ENCODE data around the gene RPS2.

The RPS2 gene

DNA sequence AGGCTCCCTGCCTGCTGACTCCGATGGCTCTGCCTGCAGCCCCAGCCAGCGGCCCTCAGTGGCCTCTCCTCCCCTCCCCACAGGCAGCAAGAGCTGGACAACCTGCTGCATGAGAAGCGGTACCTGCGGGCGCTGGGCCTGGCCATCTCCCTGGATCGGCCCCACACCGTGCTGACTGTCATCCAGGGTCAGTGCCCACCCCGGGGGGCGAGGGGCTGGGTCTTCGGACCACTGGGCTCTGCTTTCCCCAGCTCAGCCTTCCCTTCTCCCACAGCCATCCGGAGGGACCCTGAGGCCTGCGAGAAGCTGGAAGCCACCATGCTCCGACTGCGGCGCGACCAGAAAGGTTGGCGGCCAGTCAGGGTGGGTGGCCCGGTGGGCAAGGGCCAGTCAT lies 13.2 kb upstream of the RPS2 start:
- H3K36me3 ChIP-seq (ENCODE audit: control insufficient read depth, insufficient read depth, low read length) = peaks cover 43% of the 10 kb centered on the region
- H3K9me3 ChIP-seq (ENCODE audit: control insufficient read depth, insufficient read depth, low read length) = no peaks in the 10 kb centered on the region
- H3K9ac ChIP-seq (ENCODE audit: low read depth, low read length) = no peak overlapping the region
- H3K4me3 ChIP-seq (ENCODE audit: low read depth, low read length) = no peak overlapping the region
- no peaks in the 10 kb centered on the region for H3K4me1 ChIP-seq (ENCODE audit: control insufficient read depth, insufficient read depth, low read length)
- H3K27me3 ChIP-seq (ENCODE audit: control insufficient read depth, insufficient read depth, low read length) = peaks cover 34% of the 10 kb centered on the region

- Histone ChIP-seq H3K4me3 (ENCODE audit: low read depth, low read length) (no peak overlapping the region), H3K36me3 (ENCODE audit: control insufficient read depth, insufficient read depth, low read length) (peaks cover 43% of the 10 kb centered on the region), H3K9me3 (ENCODE audit: control insufficient read depth, insufficient read depth, low read length) (no peaks in the 10 kb centered on the region), H3K27me3 (ENCODE audit: control insufficient read depth, insufficient read depth, low read length) (peaks cover 27% of the 10 kb centered on the region), H3K4me1 (ENCODE audit: control insufficient read depth, insufficient read depth, low read length) (no peaks in the 10 kb centered on the region), H3K9ac (ENCODE audit: low read depth, low read length) (no peak overlapping the region)
Measured at GRCh38 chr16:1976951-1977874, 12.6 kb upstream of the RPS2 start.

- Histone ChIP-seq H3K4me3 (ENCODE audit: low read depth, low read length) (no peak overlapping the region), H3K4me1 (ENCODE audit: control insufficient read depth, insufficient read depth, low read length) (no peaks in the 10 kb centered on the region), H3K36me3 (ENCODE audit: control insufficient read depth, insufficient read depth, low read length) (peaks cover 43% of the 10 kb centered on the region), H3K9me3 (ENCODE audit: control insufficient read depth, insufficient read depth, low read length) (no peaks in the 10 kb centered on the region), H3K27me3 (ENCODE audit: control insufficient read depth, insufficient read depth, low read length) (peaks cover 17% of the 10 kb centered on the region), H3K9ac (ENCODE audit: low read depth, low read length) (no peak overlapping the region)
Measured at GRCh38 chr16:1976216-1976520, 11.5 kb upstream of the RPS2 start.

GRCh38 chr16:1975432-1976215 lies 11.0 kb upstream of the RPS2 start:
- H3K9ac ChIP-seq (ENCODE audit: low read depth, low read length) = no peak overlapping the region
- H3K4me3 ChIP-seq (ENCODE audit: low read depth, low read length) = no peak overlapping the region
- H3K9me3 ChIP-seq (ENCODE audit: control insufficient read depth, insufficient read depth, low read length) = no peaks in the 10 kb centered on the region
- H3K27me3 ChIP-seq (ENCODE audit: control insufficient read depth, insufficient read depth, low read length) = peaks cover 11% of the 10 kb centered on the region
- H3K4me1 ChIP-seq (ENCODE audit: control insufficient read depth, insufficient read depth, low read length) = no peaks in the 10 kb centered on the region
- peaks cover 43% of the 10 kb centered on the region for H3K36me3 ChIP-seq (ENCODE audit: control insufficient read depth, insufficient read depth, low read length)

GRCh38 chr16:1974157-1975070 lies 9.8 kb upstream of the RPS2 start:
- Histone ChIP-seq H3K27me3 (ENCODE audit: control insufficient read depth, insufficient read depth, low read length) (no peaks in the 10 kb centered on the region), H3K9ac (ENCODE audit: low read depth, low read length) (no peak overlapping the region), H3K36me3 (ENCODE audit: control insufficient read depth, insufficient read depth, low read length) (peaks cover 43% of the 10 kb centered on the region), H3K4me3 (ENCODE audit: low read depth, low read length) (no peak overlapping the region), H3K9me3 (ENCODE audit: control insufficient read depth, insufficient read depth, low read length) (no peaks in the 10 kb centered on the region), H3K4me1 (ENCODE audit: control insufficient read depth, insufficient read depth, low read length) (no peaks in the 10 kb centered on the region)

DNA sequence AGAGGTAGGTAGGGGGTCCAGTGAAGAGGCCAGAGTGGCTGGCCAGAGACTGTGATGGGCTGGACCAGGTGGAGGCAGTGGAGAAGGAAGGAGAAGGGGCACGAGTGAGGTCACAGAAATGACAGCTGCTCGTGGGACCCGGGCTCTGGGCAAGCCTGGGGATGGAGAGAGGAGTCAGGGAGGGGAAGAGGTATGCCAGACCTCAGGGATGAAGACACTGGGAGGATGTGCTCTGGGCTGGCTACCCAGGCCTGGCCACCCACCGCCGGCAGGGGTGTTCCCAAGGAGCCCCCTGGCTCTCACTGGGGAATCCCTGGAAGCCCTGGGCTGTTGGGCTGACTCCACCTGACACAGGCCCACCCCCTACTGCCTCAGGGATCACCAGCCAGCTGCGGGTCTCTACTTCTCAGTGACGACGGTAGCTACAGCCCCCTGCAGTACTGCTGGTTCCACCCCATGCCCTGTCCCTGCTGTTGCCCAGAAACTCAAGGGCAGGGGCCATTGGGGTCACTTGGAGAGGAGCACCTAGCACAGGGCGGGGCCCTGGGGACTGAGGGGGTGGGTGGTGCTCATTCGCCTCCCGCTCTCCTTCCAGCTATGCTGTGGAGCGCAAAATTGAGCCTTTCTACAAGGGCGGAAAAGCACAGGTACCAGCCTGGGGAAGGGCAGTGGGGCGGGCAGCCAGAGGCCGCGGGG lies 9.0 kb upstream of the RPS2 start:
- no peak overlapping the region for H3K4me3 ChIP-seq (ENCODE audit: low read depth, low read length)
- no peak overlapping the region for H3K9ac ChIP-seq (ENCODE audit: low read depth, low read length)
- no peaks in the 10 kb centered on the region for H3K4me1 ChIP-seq (ENCODE audit: control insufficient read depth, insufficient read depth, low read length)
- H3K36me3 ChIP-seq (ENCODE audit: control insufficient read depth, insufficient read depth, low read length) = peaks cover 43% of the 10 kb centered on the region
- no peaks in the 10 kb centered on the region for H3K9me3 ChIP-seq (ENCODE audit: control insufficient read depth, insufficient read depth, low read length)
- no peaks in the 10 kb centered on the region for H3K27me3 ChIP-seq (ENCODE audit: control insufficient read depth, insufficient read depth, low read length)

- H3K4me1 ChIP-seq (ENCODE audit: control insufficient read depth, insufficient read depth, low read length) = no peaks in the 10 kb centered on the region
- no peaks in the 10 kb centered on the region for H3K27me3 ChIP-seq (ENCODE audit: control insufficient read depth, insufficient read depth, low read length)
- peak overlapping the region; percentile 97 for H3K4me3 ChIP-seq (ENCODE audit: low read depth, low read length)
- H3K9ac ChIP-seq (ENCODE audit: low read depth, low read length) = peak overlapping the region; percentile 70
- H3K36me3 ChIP-seq (ENCODE audit: control insufficient read depth, insufficient read depth, low read length) = peaks cover 33% of the 10 kb centered on the region
- H3K9me3 ChIP-seq (ENCODE audit: control insufficient read depth, insufficient read depth, low read length) = no peaks in the 10 kb centered on the region
Measured at GRCh38 chr16:1972490-1972877, 7.9 kb upstream of the RPS2 start.

DNA sequence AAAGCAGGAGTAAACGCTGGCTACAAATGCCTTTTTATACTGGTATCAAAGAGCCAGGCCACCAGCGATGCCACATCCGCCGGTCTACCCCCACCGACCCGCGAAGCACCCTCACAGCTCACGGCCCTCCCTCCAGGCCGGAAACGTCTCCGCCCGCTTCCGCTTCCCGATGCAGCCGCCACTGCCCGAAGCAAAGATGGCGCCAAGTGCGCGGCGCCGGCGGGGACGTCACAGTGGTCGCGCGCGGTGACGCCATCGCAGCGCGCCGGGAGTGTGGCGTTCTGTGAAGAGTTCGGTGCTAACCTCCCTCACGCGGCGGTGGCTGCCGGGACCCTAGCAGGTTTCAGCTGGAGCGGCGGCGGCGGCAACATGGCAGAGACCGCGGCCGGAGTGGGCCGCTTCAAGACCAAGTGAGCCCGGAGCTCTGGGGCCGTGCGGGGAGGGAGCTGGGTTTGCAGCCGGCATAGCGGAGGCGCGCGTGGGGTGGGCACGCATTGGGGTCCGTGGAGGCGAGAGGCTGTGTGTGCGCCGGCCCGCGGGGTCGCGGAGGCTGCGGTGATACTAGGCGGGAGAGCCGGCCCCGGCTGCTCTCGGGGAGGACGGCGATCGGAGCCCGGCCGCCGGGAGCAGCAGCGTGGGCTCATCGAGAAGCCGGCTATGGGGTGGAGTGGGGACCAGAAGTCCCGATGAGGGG lies 7.3 kb upstream of the RPS2 start, which contains the start of gene TBL3:
TSS of gene TBL3 (plus strand) at position 258 of the 694 bp plus-strand sequence. CDS start at position 370, 112 bp downstream.
- H3K4me3 ChIP-seq (ENCODE audit: low read depth, low read length) = peak within 1 kb of the TSS; percentile 97
- no peaks in the 10 kb centered on the region for H3K9me3 ChIP-seq (ENCODE audit: control insufficient read depth, insufficient read depth, low read length)
- H3K4me1 ChIP-seq (ENCODE audit: control insufficient read depth, insufficient read depth, low read length) = no peaks in the 10 kb centered on the region
- peak within 1 kb of the TSS; percentile 89 for H3K9ac ChIP-seq (ENCODE audit: low read depth, low read length)
- peaks cover 30% of the 10 kb centered on the region for H3K36me3 ChIP-seq (ENCODE audit: control insufficient read depth, insufficient read depth, low read length)
- H3K27me3 ChIP-seq (ENCODE audit: control insufficient read depth, insufficient read depth, low read length) = no peaks in the 10 kb centered on the region

- no peak overlapping the region for H3K9ac ChIP-seq (ENCODE audit: low read depth, low read length)
- no peak overlapping the region for H3K4me3 ChIP-seq (ENCODE audit: low read depth, low read length)
- no peaks in the 10 kb centered on the region for H3K27me3 ChIP-seq (ENCODE audit: control insufficient read depth, insufficient read depth, low read length)
- H3K4me1 ChIP-seq (ENCODE audit: control insufficient read depth, insufficient read depth, low read length) = peaks cover 2% of the 10 kb centered on the region
- no peaks in the 10 kb centered on the region for H3K9me3 ChIP-seq (ENCODE audit: control insufficient read depth, insufficient read depth, low read length)
- peaks cover 9% of the 10 kb centered on the region for H3K36me3 ChIP-seq (ENCODE audit: control insufficient read depth, insufficient read depth, low read length)
Measured at GRCh38 chr16:1968146-1968953, 3.7 kb upstream of the RPS2 start.

DNA sequence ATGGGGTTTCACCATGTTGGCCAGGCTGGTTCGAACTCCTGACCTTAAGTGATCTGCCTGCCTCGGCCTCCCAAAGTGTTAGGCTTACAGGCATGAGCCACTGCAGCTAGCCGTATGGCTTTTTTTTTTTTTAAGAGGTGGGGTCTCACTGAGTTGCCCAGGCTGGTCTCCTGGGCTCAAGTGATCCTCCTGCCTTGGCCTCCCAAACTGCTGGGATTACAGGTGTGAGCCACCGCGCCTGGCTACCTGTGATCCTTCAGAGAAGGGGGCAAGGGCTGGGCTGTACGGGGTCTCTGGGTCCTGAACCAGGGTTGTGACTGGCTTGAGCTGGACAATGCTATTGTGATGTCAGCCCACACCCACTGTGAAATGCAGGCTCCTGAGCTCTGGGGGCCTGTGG lies 1.8 kb upstream of the RPS2 start, which contains the start of gene RNF151:
TSS of gene RNF151 (plus strand) at position 397 of the 400 bp plus-strand sequence. CDS start 26 bp downstream, outside the sequence.
- Histone ChIP-seq H3K9me3 (ENCODE audit: control insufficient read depth, insufficient read depth, low read length) (no peaks in the 10 kb centered on the region), H3K27me3 (ENCODE audit: control insufficient read depth, insufficient read depth, low read length) (no peaks in the 10 kb centered on the region), H3K9ac (ENCODE audit: low read depth, low read length) (peak within 1 kb of the TSS; percentile 93), H3K4me1 (ENCODE audit: control insufficient read depth, insufficient read depth, low read length) (peaks cover 2% of the 10 kb centered on the region), H3K36me3 (ENCODE audit: control insufficient read depth, insufficient read depth, low read length) (peaks cover 27% of the 10 kb centered on the region), H3K4me3 (ENCODE audit: low read depth, low read length) (peak within 1 kb of the TSS; percentile 87)

Data from iPS-15b (cell line).